Measurements from ENCODE around the gene CTSD.

Gene CTSD

GRCh38 chr11:1785749-1786413 is 22.2 kb upstream of the CTSD start:
- TF ChIP-seq ZFX (IDR thresholded peaks at IDR 0.05; ENCODE audit: borderline replicate concordance) (no peak), CTCF (IDR thresholded peaks at IDR 0.05) (no peak)
- H3K27ac ChIP-seq, result no peak overlapping the region

- H3K27ac ChIP-seq, result no peak overlapping the region
- TF ChIP-seq CTCF (IDR thresholded peaks at IDR 0.05), result no peak
- TF ChIP-seq ZFX (IDR thresholded peaks at IDR 0.05; ENCODE audit: borderline replicate concordance), result no peak
Observed at GRCh38 chr11:1784761-1785650, 21.3 kb upstream of the CTSD start.

GRCh38 chr11:1783725-1784529 is 20.2 kb upstream of the CTSD start:
- TF ChIP-seq CTCF (IDR thresholded peaks at IDR 0.05) (no peak), ZFX (IDR thresholded peaks at IDR 0.05; ENCODE audit: borderline replicate concordance) (no peak)
- H3K27ac ChIP-seq, result no peak overlapping the region

GRCh38 chr11:1782831-1783724 is 19.4 kb upstream of the CTSD start:
- TF ChIP-seq CTCF (IDR thresholded peaks at IDR 0.05), result no peak
- no peak for TF ChIP-seq ZFX (IDR thresholded peaks at IDR 0.05; ENCODE audit: borderline replicate concordance)
- H3K27ac ChIP-seq, result no peak overlapping the region

GRCh38 chr11:1782031-1782590 is 18.4 kb upstream of the CTSD start:
- H3K27ac ChIP-seq, result no peak overlapping the region
- TF ChIP-seq ZFX (IDR thresholded peaks at IDR 0.05; ENCODE audit: borderline replicate concordance), result no peak
- TF ChIP-seq CTCF (IDR thresholded peaks at IDR 0.05), result no peak

GRCh38 chr11:1781593-1781975 is 17.9 kb upstream of the CTSD start:
- H3K27ac ChIP-seq, result no peak overlapping the region
- no peak for TF ChIP-seq CTCF (IDR thresholded peaks at IDR 0.05)
- no peak for TF ChIP-seq ZFX (IDR thresholded peaks at IDR 0.05; ENCODE audit: borderline replicate concordance)
